Measurements from ENCODE around the gene ZNF157. TPM values are rescaled to one million over a fixed set of nuclear protein-coding genes. Genes with fewer than 3 reads are reported as not detected.
"Not testable (repeated sequence)": the region's sequence is repeated elsewhere in the genome, so short reads cannot be mapped to it uniquely, and the experiment has no call there.

The ZNF157 gene
- total RNA-seq = 1 to 10 TPM in 1 of 2 experiments, under 1 TPM in 1; 0.52 to 1.0 TPM

- ATAC-seq = no peak
- Mint-ChIP-seq H3K36me3 (ENCODE audit: low read depth) (peaks cover 5% of the 10 kb centered on the region), H3K4me1 (ENCODE audit: low read depth) (peaks cover 6% of the 10 kb centered on the region), H3K27me3 (no peaks in the 10 kb centered on the region), H3K27ac (no peak within 1 kb of the TSS), H3K9me3 (peaks cover 3% of the 10 kb centered on the region), H3K4me3 (no peak within 1 kb of the TSS)
- intact Hi-C loops (cut with micrococcal nuclease) = no loop called here
- TF ChIP-seq, protein P1, sequence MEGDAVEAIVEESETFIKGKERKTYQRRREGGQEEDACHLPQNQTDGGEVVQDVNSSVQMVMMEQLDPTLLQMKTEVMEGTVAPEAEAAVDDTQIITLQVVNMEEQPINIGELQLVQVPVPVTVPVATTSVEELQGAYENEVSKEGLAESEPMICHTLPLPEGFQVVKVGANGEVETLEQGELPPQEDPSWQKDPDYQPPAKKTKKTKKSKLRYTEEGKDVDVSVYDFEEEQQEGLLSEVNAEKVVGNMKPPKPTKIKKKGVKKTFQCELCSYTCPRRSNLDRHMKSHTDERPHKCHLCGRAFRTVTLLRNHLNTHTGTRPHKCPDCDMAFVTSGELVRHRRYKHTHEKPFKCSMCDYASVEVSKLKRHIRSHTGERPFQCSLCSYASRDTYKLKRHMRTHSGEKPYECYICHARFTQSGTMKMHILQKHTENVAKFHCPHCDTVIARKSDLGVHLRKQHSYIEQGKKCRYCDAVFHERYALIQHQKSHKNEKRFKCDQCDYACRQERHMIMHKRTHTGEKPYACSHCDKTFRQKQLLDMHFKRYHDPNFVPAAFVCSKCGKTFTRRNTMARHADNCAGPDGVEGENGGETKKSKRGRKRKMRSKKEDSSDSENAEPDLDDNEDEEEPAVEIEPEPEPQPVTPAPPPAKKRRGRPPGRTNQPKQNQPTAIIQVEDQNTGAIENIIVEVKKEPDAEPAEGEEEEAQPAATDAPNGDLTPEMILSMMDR (IDR thresholded peaks at IDR 0.05) = no peak
- POLR2A ChIA-PET = no interaction called here
- no peak for DNase-seq
- CTCF ChIA-PET = interaction anchor here (1.9 kb wide), 1 partner anchor 15 kb away, joined by 5 read pairs; no protein-coding TSS in a partner anchor
These were observed at the start of gene ZNF157 for GRCh38 chrX:47370278-47370677. ZNF157 (plus strand) TSS chrX:47370578; CDS start chrX:47370669, 91 bp downstream.

DNA sequence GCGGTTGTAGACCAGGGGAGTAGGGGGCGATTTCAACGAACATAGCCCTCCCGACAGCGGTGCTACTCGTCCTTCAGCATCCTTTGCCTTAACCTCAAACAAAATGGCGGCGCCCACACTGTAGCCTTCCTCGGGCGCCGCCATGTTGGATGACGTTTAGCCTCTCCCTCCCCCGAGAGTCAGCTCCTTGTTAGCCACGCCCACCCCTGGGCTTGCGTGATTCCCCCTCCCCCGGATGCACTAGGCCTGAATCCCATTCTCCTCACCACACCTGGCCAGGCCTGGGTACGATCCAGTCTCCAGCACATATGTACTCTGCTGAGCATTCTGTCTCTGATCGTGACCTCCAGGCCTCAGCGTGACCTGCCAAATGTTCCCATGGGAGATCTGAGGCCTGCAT, 49.0 kb upstream of the ZNF157 start:
- TF ChIP-seq, protein P1 (IDR thresholded peaks at IDR 0.05) = no peak
- no peaks in the 10 kb centered on the region for H3K9me3 Mint-ChIP-seq

GRCh38 chrX:47321823-47322371, 48.5 kb upstream of the ZNF157 start:
- Mint-ChIP-seq H3K9me3 (no peaks in the 10 kb centered on the region), H3K27ac (no peak overlapping the region), H3K36me3 (ENCODE audit: low read depth) (no peaks in the 10 kb centered on the region), H3K4me3 (no peak overlapping the region), H3K27me3 (no peaks in the 10 kb centered on the region), H3K4me1 (ENCODE audit: low read depth) (no peaks in the 10 kb centered on the region)
- ATAC-seq (no peak), DNase-seq (no peak)
- intact Hi-C loops (cut with micrococcal nuclease) = no loop called here
- TF ChIP-seq, protein P1 (IDR thresholded peaks at IDR 0.05) = no peak
- CTCF ChIA-PET = no interaction called here
- POLR2A ChIA-PET = no interaction called here

More for the DNA sequence above, 49.0 kb upstream of the ZNF157 start:
- DNase-seq (no peak), ATAC-seq (no peak)
- Mint-ChIP-seq H3K27ac (no peak overlapping the region), H3K27me3 (no peaks in the 10 kb centered on the region), H3K4me1 (ENCODE audit: low read depth) (no peaks in the 10 kb centered on the region), H3K36me3 (ENCODE audit: low read depth) (no peaks in the 10 kb centered on the region), H3K4me3 (no peak overlapping the region)
- POLR2A ChIA-PET = no interaction called here
- CTCF ChIA-PET = no interaction called here
- intact Hi-C loops (cut with micrococcal nuclease) = no loop called here

- no peak for ATAC-seq
- Mint-ChIP-seq H3K27ac (no peak overlapping the region), H3K4me3 (no peak overlapping the region), H3K9me3 (no peaks in the 10 kb centered on the region), H3K4me1 (ENCODE audit: low read depth) (no peaks in the 10 kb centered on the region), H3K36me3 (ENCODE audit: low read depth) (no peaks in the 10 kb centered on the region), H3K27me3 (no peaks in the 10 kb centered on the region)
- CTCF ChIA-PET = no interaction called here
- TF ChIP-seq, protein P1 (IDR thresholded peaks at IDR 0.05) = no peak
- DNase-seq = no peak
- intact Hi-C loops (cut with micrococcal nuclease) = no loop called here
- POLR2A ChIA-PET = no interaction called here
These were observed 42.5 kb upstream of the ZNF157 start for GRCh38 chrX:47327902-47328301.

DNA sequence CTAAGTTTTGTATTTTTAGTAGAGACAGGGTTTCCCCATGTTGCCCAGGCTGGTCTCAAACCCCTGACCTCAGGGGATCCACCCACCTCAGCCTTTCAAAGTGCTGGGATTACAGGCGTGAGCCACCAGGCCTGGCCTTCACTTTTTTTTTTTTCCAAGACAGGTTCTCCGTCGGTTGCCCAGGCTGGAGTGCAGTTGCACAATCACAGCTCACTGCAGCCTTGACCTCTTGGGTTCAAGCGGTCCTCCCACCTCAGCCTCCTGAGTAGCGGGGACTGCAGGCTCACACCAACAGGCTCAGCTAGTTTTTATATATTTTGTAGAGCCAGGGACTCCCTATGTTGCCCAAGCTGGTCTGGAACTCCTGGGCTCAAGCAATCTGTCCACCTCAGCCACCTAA, 37.6 kb upstream of the ZNF157 start:
- intact Hi-C loops (cut with micrococcal nuclease); H3K4me1 Mint-ChIP-seq (ENCODE audit: low read depth): not testable (repeated sequence)

More for the DNA sequence above, 37.6 kb upstream of the ZNF157 start:
- H3K36me3 Mint-ChIP-seq (ENCODE audit: low read depth); DNase-seq; H3K27me3 Mint-ChIP-seq; POLR2A ChIA-PET; H3K4me3 Mint-ChIP-seq; ATAC-seq; H3K9me3 Mint-ChIP-seq; H3K27ac Mint-ChIP-seq: not testable (repeated sequence)
- CTCF ChIA-PET = interaction anchor here (0.6 kb wide), 1 partner anchor 8 kb away, joined by 3 read pairs; no protein-coding TSS in a partner anchor

Data from activated CD8-positive, alpha-beta T cell treated with anti-CD3 and anti-CD28 coated beads for 36 hours (primary cell).